Keratinocyte (primary cell): ENCODE results near the gene CCDC33. TPM values are rescaled to one million over a fixed set of nuclear protein-coding genes. Genes with fewer than 3 reads are reported as not detected.

Experiments used
- DNase-seq: peaks from one replicate; pipeline ENCODE4 v3.0.0-alpha.2; 2011; ENCODE audit warnings: low read depth, missing footprints, low spot score
- FAIRE-seq: peaks from 2 replicates; lab custom pipeline; 2011; peaks lifted over from hg19 to GRCh38; lab: Jason Lieb, UNC
- H2AFZ ChIP-seq: 2 replicates; pipeline ENCODE4 v1.6.0; 2012; ENCODE audit warnings: low read length, control low read depth, inconsistent platforms; ENCODE audit not compliant: control insufficient read depth
- H3K27ac ChIP-seq: 2 replicates; pipeline ENCODE4 v1.5.1; 2011; ENCODE audit warnings: low read length; ENCODE audit not compliant: control insufficient read depth, insufficient read depth
- H3K27me3 ChIP-seq: 3 replicates; pipeline ENCODE4 v1.6.0; 2011; ENCODE audit warnings: low read length; ENCODE audit not compliant: control insufficient read depth, insufficient read depth; ENCODE audit errors: extremely low read depth
- H3K36me3 ChIP-seq, 2 experiments: 2 replicates in 1 of 2; 3 replicates in 1 of 2; pipeline ENCODE4 v1.5.1; 2011; ENCODE audit warnings: low read length in 2 of 2, mild to moderate bottlenecking in 1 of 2; ENCODE audit not compliant: control insufficient read depth in 2 of 2, insufficient read depth in 2 of 2; ENCODE audit errors: extremely low read depth in 1 of 2
- H3K4me1 ChIP-seq: 3 replicates; pipeline ENCODE4 v1.5.1; 2011; ENCODE audit warnings: low read length; ENCODE audit not compliant: control insufficient read depth, insufficient read depth; ENCODE audit errors: extremely low read depth
- H3K4me2 ChIP-seq: 3 replicates; pipeline ENCODE4 v1.6.0; 2011; ENCODE audit warnings: low read depth, low read length; ENCODE audit not compliant: control insufficient read depth, insufficient read depth; ENCODE audit errors: extremely low read depth
- H3K4me3 ChIP-seq, 3 experiments: fragments of 200-600 bp in 1 of 3; sonication (generic) in 1 of 3; 2 replicates in 2 of 3; 3 replicates in 1 of 3; pipeline ENCODE4 v1.5.1; 2011 to 2016; ENCODE audit warnings: low read length in 3 of 3, mild to moderate bottlenecking in 3 of 3, control low read depth in 2 of 3, inconsistent platforms in 1 of 3, low read depth in 1 of 3, mixed read lengths in 1 of 3, mixed run types in 1 of 3, moderate library complexity in 1 of 3; ENCODE audit not compliant: control insufficient read depth in 2 of 3, insufficient read depth in 2 of 3; ENCODE audit errors: extremely low read depth in 1 of 3
- H3K79me2 ChIP-seq: 2 replicates; pipeline ENCODE4 v1.6.0; 2012; ENCODE audit warnings: low read length; ENCODE audit not compliant: control insufficient read depth, insufficient read depth
- H3K9ac ChIP-seq: 3 replicates; pipeline ENCODE4 v1.6.0; 2011; ENCODE audit warnings: low read length; ENCODE audit not compliant: control insufficient read depth, insufficient read depth; ENCODE audit errors: extremely low read depth
- H3K9me1 ChIP-seq: 3 replicates; pipeline ENCODE4 v1.6.0; 2011; ENCODE audit warnings: low read length; ENCODE audit not compliant: control insufficient read depth, insufficient read depth; ENCODE audit errors: extremely low read depth
- H3K9me3 ChIP-seq: 2 replicates; pipeline ENCODE4 v1.5.1; 2012; ENCODE audit warnings: low read depth, low read length; ENCODE audit not compliant: control insufficient read depth
- H4K20me1 ChIP-seq: 3 replicates; pipeline ENCODE4 v1.6.0; 2011; ENCODE audit warnings: low read length; ENCODE audit not compliant: control insufficient read depth, insufficient read depth; ENCODE audit errors: extremely low read depth
- EZH2 ChIP-seq: IDR thresholded peaks from one replicate; pipeline ENCODE4 v1.6.1; 2012; ENCODE audit warnings: inconsistent platforms, mild to moderate bottlenecking, low read length, moderate library complexity
- dilution Hi-C: fragments of 300-500 bp; cut with MboI; formaldehyde crosslinking; loops from one replicate; pipeline ENCODE4 v1.7.0; 2020; ENCODE audit warnings: low sequenced_read_pairs; ENCODE audit not compliant: extremely low pct_ligation_motif_present
- polyA plus RNA-seq, 5 experiments: library from polyadenylated mRNA; depleted of rRNA in 3 of 5; stranded (reverse) in 3 of 5; stranded (forward) in 1 of 5; unstranded in 1 of 5; fragments of >200 nt; gene quantifications; 1 replicate in 1 of 5; 2 replicates in 3 of 5; 3 replicates in 1 of 5; pipeline versions ENCODE4 v1.2.1 to v1.2.3, GENCODE V29; 2011 to 2012; ENCODE audit warnings: missing spikeins in 2 of 5, low read depth in 1 of 5, low replicate concordance in 1 of 5
- TF ChIP-seq, protein P1 (sequence below), 3 experiments: IDR thresholded peaks in 1 of 3; conservative IDR thresholded peaks in 1 of 3; optimal IDR thresholded peaks in 1 of 3; 2 replicates in 2 of 3; 3 replicates in 1 of 3; pipeline versions ENCODE3 to v1.5.1; 2011; ENCODE audit warnings: low read length in 3 of 3, mild to moderate bottlenecking in 3 of 3, moderate library complexity in 2 of 3, control low read depth in 1 of 3, inconsistent platforms in 1 of 3; ENCODE audit not compliant: insufficient read depth in 2 of 3; ENCODE audit errors: extremely low read depth in 1 of 3

CCDC33 gene
- polyA plus RNA-seq, 1 donor (not counting 4 experiments of a cell fraction or from before 2014, with no cell fraction given), result not detected

DNA sequence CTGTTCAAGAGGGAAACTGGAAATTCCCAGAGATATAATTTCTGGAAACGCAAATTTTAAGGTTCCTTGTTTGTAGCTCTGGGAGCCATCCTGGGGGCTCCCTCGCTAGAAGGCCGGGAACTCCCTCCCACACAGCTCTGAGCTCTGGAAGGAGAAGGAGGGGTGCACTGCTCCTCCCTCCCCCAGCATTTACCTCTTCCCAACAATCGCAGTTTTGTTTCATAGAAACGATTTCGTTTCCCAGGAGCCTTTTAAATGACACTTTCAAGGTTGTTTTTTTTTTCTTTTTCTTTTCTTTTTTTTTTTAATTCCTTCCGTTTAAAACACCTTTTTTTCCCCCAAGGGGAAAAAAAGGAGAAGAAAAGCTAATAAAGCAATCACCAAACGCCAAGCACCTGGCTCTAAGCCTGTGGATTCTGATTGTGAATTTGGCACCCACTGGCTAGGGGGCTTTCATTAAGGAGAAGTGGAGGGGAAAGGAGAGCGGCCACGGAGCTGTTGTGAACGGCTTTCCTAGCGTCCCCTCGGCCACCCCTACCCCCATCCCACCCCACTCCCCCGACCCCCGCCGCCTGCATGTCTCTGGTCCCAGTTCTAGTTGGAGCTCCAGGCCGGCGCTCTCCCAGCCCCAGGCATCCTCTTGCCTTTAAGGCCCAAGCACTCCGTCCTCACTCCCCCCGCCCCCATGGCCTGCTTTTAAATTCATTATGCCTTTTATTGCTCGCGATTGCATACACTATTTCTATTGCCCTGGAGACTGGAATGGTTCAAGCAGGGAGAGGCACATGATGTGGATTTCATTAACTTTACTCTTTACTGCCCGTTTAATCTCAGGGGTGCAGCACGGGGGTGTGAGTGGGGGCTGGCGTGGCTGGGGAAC, 13.6 kb upstream of the CCDC33 start:
- Histone ChIP-seq H3K4me3 (no peak overlapping the region), H4K20me1 (no peaks in the 10 kb centered on the region), H3K4me1 (no peaks in the 10 kb centered on the region), H3K79me2 (no peaks in the 10 kb centered on the region), H3K27ac (no peak overlapping the region), H3K9me1 (no peaks in the 10 kb centered on the region), H2AFZ (no peak overlapping the region), H3K27me3 (peaks cover 57% of the 10 kb centered on the region), H3K36me3 (no peaks in the 10 kb centered on the region), H3K9me3 (no peaks in the 10 kb centered on the region), H3K9ac (no peak overlapping the region), H3K4me2 (no peak overlapping the region)
- TF ChIP-seq, protein P1, sequence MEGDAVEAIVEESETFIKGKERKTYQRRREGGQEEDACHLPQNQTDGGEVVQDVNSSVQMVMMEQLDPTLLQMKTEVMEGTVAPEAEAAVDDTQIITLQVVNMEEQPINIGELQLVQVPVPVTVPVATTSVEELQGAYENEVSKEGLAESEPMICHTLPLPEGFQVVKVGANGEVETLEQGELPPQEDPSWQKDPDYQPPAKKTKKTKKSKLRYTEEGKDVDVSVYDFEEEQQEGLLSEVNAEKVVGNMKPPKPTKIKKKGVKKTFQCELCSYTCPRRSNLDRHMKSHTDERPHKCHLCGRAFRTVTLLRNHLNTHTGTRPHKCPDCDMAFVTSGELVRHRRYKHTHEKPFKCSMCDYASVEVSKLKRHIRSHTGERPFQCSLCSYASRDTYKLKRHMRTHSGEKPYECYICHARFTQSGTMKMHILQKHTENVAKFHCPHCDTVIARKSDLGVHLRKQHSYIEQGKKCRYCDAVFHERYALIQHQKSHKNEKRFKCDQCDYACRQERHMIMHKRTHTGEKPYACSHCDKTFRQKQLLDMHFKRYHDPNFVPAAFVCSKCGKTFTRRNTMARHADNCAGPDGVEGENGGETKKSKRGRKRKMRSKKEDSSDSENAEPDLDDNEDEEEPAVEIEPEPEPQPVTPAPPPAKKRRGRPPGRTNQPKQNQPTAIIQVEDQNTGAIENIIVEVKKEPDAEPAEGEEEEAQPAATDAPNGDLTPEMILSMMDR (optimal IDR thresholded peaks at IDR 0.05 in 1 of 3, IDR thresholded peaks at IDR 0.05 in 1 of 3, conservative IDR thresholded peaks at IDR 0.05 in 1 of 3; ENCODE audit: extremely low read depth in 1 of 3, insufficient read depth in 2 of 3, low read length in 3 of 3), result no peak
- no peak for TF ChIP-seq EZH2
- DNase-seq, result no peak
- FAIRE-seq, result no peak
- dilution Hi-C loops, result no loop called here

DNA sequence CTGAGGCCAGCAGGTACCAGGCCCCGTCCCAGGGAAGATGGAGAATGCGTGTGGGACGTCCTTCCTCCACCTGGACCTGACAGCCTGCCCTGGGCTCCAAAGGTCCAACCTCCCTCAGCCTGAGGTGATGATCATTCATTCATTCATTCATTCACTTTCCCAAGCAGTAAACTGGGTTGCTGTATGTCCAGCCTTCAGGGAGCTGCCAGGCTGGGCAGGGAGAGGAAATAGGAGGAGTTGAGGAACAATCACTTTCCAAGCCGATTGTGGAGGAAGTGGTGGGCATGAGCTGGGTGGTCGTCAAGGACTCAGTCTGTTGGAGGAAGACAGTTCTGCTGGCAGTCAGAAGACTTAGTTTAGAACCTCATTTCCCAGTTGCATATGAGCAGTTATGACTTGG, 10.2 kb upstream of the CCDC33 start:
- H3K4me3 ChIP-seq, result no peak overlapping the region
- peaks cover 67% of the 10 kb centered on the region for H3K27me3 ChIP-seq
- no peaks in the 10 kb centered on the region for H3K9me3 ChIP-seq
- no peaks in the 10 kb centered on the region for H3K4me1 ChIP-seq
- no peaks in the 10 kb centered on the region for H3K36me3 ChIP-seq
- no peak overlapping the region for H3K27ac ChIP-seq
- DNase-seq (no peak), FAIRE-seq (no peak)
- TF ChIP-seq, protein P1 (optimal IDR thresholded peaks at IDR 0.05 in 1 of 3, IDR thresholded peaks at IDR 0.05 in 1 of 3, conservative IDR thresholded peaks at IDR 0.05 in 1 of 3; ENCODE audit: extremely low read depth in 1 of 3, insufficient read depth in 2 of 3, low read length in 3 of 3), result no peak
- TF ChIP-seq EZH2, result no peak
- H3K79me2 ChIP-seq, result no peaks in the 10 kb centered on the region
- no peaks in the 10 kb centered on the region for H4K20me1 ChIP-seq
- no peaks in the 10 kb centered on the region for H3K9me1 ChIP-seq
- no peak overlapping the region for H3K9ac ChIP-seq
- no peak overlapping the region for H2AFZ ChIP-seq
- dilution Hi-C loops, result no loop called here
- no peak overlapping the region for H3K4me2 ChIP-seq
